Measurements from ENCODE around the gene CHD5.

GRCh38 chr1:6098303-6099215 is 81.6 kb downstream of the CHD5 start:
- TF ChIP-seq CTCF (IDR thresholded peaks at IDR 0.05) = no peak
- no peak for TF ChIP-seq POLR2A (IDR thresholded peaks at IDR 0.05)

All from esophagus squamous epithelium (tissue), 4 donors.